Left colon (tissue), 2 donors: ENCODE results near the gene SLC27A6. TPM values are rescaled to one million over a fixed set of nuclear protein-coding genes. Genes with fewer than 3 reads are reported as not detected.
"Not testable (repeated sequence)": the region's sequence is repeated elsewhere in the genome, so short reads cannot be mapped to it uniquely, and the experiment has no call there.

Experiments
- ATAC-seq: fragments of 200-7000 bp; cut with Tn5 transposase; one replicate; pipeline ENCODE4 v1.9.1; 2020; ENCODE audit warnings: mild to moderate bottlenecking, moderate library complexity
- DNase-seq, 2 donors: peaks; one replicate each; pipeline ENCODE4 v3.0.0-alpha.2; 2020
- intact Hi-C, 2 donors: fragments of 100-400 bp; cut with DNase I in 1 of 2; cut with micrococcal nuclease in 1 of 2; formaldehyde crosslinking; loops; one replicate each; pipeline versions ENCODE4 v1.11.2 to v1.14.0; 2022; cut with DNase I, micrococcal nuclease
- long read RNA-seq: library from polyadenylated mRNA; unstranded; transcript quantifications from one replicate; pipeline ENCODE4 v2.0.0, GENCODE V29; 2021
- total RNA-seq, 2 donors: library from RNA; stranded (reverse); fragmentation: NEBNext Ultra II Directional; extraction: Animal tissue kit (Norgen Biotek cat#: 25700); gene quantifications; one replicate each; pipeline ENCODE4 v1.2.1, GENCODE V29; 2021
- donor health status: DM: no; HTN: no; CAD: no.
- donor health status: DM: yes; HTN: yes; CAD: no.

SLC27A6 gene
- under 1 TPM; 0.18 to 0.34 TPM for total RNA-seq
- long read RNA-seq, result 0 reads

- intact Hi-C loops, result no loop called here
- no peak for DNase-seq
- no peak for ATAC-seq
Observed at GRCh38 chr5:128965011-128965637, at the start of gene SLC27A6. Gene SLC27A6 (plus strand): TSS chr5:128965488. CDS start chr5:128966138, 650 bp downstream.

- intact Hi-C loops, result no loop called here
- DNase-seq, result no peak
- no peak for ATAC-seq
Observed at GRCh38 chr5:128919542-128919941, 45.7 kb upstream of the SLC27A6 start.

- intact Hi-C loops, result no loop called here
- DNase-seq, result no peak
- ATAC-seq, result no peak
Observed at GRCh38 chr5:128920345-128921215, 44.7 kb upstream of the SLC27A6 start.

GRCh38 chr5:128924299-128924698, 41.0 kb upstream of the SLC27A6 start:
- no peak for ATAC-seq
- intact Hi-C loops, result no loop called here
- DNase-seq, result no peak

GRCh38 chr5:128925973-128926372, 39.3 kb upstream of the SLC27A6 start:
- no peak for ATAC-seq
- intact Hi-C loops, result no loop called here
- no peak for DNase-seq

- no peak for DNase-seq
- intact Hi-C loops, result no loop called here
- no peak for ATAC-seq
Observed at GRCh38 chr5:128927644-128928043, 37.6 kb upstream of the SLC27A6 start.

GRCh38 chr5:128932232-128932631, 33.1 kb upstream of the SLC27A6 start:
- intact Hi-C loops, ATAC-seq, DNase-seq: not testable (repeated sequence)

GRCh38 chr5:128943100-128943499, 22.2 kb upstream of the SLC27A6 start:
- ATAC-seq, intact Hi-C loops: not testable (repeated sequence)

GRCh38 chr5:128949847-128950546, 15.3 kb upstream of the SLC27A6 start:
- DNase-seq (no peak), ATAC-seq (no peak)
- intact Hi-C loops, result no loop called here

More at GRCh38 chr5:128943100-128943499, 22.2 kb upstream of the SLC27A6 start:
- DNase-seq, result not testable (repeated sequence)

- intact Hi-C loops, ATAC-seq, DNase-seq: not testable (repeated sequence)
Observed at GRCh38 chr5:128951301-128951700, 14.0 kb upstream of the SLC27A6 start.

GRCh38 chr5:128956164-128956563, 9.1 kb upstream of the SLC27A6 start:
- ATAC-seq (no peak), DNase-seq (no peak)
- intact Hi-C loops, result no loop called here

- no peak for DNase-seq
- no peak for ATAC-seq
- intact Hi-C loops, result no loop called here
Observed at GRCh38 chr5:128962211-128962610, 3.1 kb upstream of the SLC27A6 start.

GRCh38 chr5:128965638-128966302, 482 bp downstream of the SLC27A6 start:
- ATAC-seq (no peak), DNase-seq (no peak)
- intact Hi-C loops, result no loop called here

GRCh38 chr5:128966375-128966774, 1.1 kb downstream of the SLC27A6 start:
- intact Hi-C loops, result no loop called here
- DNase-seq (no peak), ATAC-seq (no peak)

- ATAC-seq (no peak), DNase-seq (no peak)
- intact Hi-C loops, result no loop called here
Observed at GRCh38 chr5:128966846-128967245, 1.6 kb downstream of the SLC27A6 start.

- ATAC-seq (no peak), DNase-seq (no peak)
- intact Hi-C loops, result no loop called here
Observed at GRCh38 chr5:128973244-128973643, 8.0 kb downstream of the SLC27A6 start.

- intact Hi-C loops, result no loop called here
- ATAC-seq (no peak), DNase-seq (no peak)
Observed at GRCh38 chr5:128974567-128974966, 9.3 kb downstream of the SLC27A6 start.

- DNase-seq (no peak), ATAC-seq (no peak)
- intact Hi-C loops, result no loop called here
Observed at GRCh38 chr5:128979761-128980160, 14.5 kb downstream of the SLC27A6 start.

- DNase-seq (no peak), ATAC-seq (no peak)
- intact Hi-C loops, result no loop called here
Observed at GRCh38 chr5:128980917-128981316, 15.6 kb downstream of the SLC27A6 start.
